ENCODE data around the gene IFT122.

The IFT122 gene

GRCh38 chr3:129500334-129500658, 60.3 kb downstream of the IFT122 start:
- no peak overlapping the region for H3K4me3 ChIP-seq (ENCODE audit: low read length)
- no peak for DNase-seq (ENCODE audit: low read depth)
- no peak for TF ChIP-seq CTCF (conservative IDR thresholded peaks at IDR 0.05; ENCODE audit: low read depth, low read length)

DNA sequence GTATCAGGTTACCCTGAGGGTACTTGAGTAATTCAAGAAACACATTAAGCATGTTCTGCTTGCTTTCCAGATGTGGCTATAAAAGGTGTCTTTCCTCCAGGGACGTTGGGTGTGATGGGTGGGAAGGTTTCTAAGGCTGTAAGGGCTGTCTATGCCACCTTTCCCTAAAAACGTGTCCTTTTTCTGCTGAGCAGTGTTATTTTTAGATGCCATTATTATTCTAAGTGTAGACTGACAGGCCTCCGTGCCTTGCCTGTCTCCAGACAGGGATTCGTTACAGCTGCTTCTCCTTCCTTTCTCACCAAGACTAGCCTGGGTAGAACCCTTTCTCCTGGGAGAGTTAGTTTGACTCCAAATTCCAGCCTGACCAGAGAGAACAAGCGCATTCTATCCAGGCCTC, 61.6 kb downstream of the IFT122 start:
- DNase-seq (ENCODE audit: low read depth): no peak
- H3K4me3 ChIP-seq (ENCODE audit: low read length): no peak overlapping the region
- no peak for TF ChIP-seq CTCF (conservative IDR thresholded peaks at IDR 0.05; ENCODE audit: low read depth, low read length)

- DNase-seq (ENCODE audit: low read depth): no peak
- H3K4me3 ChIP-seq (ENCODE audit: low read length): no peak overlapping the region
- no peak for TF ChIP-seq CTCF (conservative IDR thresholded peaks at IDR 0.05; ENCODE audit: low read depth, low read length)
Observed at GRCh38 chr3:129502641-129503408, 62.8 kb downstream of the IFT122 start.

- TF ChIP-seq CTCF (conservative IDR thresholded peaks at IDR 0.05; ENCODE audit: low read depth, low read length): no peak
- peak; percentile 77 for DNase-seq (ENCODE audit: low read depth)
- no peak overlapping the region for H3K4me3 ChIP-seq (ENCODE audit: low read length)
Observed at GRCh38 chr3:129503471-129504291, 63.7 kb downstream of the IFT122 start.

DNA sequence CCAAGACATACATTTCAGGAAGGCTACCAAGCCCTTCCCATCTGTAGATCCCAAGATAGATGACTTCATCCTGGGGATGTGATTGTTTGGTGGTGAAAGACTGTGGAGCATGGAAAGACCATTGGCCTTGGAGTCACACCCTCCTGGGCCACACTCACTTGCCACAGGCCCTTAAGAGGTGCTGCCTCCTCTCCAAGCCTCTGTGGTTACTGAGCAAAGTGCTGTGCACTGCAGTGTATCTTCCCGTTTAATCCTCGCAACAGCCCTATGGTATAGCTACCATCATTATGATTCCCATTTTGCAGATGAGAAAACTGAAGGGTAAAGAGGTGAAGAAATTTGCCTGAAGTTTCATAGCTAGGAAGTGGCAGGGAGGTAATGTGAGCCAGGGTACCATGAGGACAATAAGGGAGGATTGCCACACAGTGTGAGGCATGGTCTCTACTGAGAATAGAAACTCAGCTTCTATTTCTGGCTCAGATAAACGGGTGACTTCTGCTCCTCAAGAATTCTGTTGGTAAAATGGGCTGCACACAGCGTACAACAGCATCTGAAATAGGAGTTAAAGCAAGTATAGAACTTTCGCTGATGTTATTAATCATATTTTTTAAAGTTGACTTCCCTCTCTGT, 64.6 kb downstream of the IFT122 start:
- DNase-seq (ENCODE audit: low read depth): no peak
- no peak for TF ChIP-seq CTCF (conservative IDR thresholded peaks at IDR 0.05; ENCODE audit: low read depth, low read length)
- no peak overlapping the region for H3K4me3 ChIP-seq (ENCODE audit: low read length)

DNA sequence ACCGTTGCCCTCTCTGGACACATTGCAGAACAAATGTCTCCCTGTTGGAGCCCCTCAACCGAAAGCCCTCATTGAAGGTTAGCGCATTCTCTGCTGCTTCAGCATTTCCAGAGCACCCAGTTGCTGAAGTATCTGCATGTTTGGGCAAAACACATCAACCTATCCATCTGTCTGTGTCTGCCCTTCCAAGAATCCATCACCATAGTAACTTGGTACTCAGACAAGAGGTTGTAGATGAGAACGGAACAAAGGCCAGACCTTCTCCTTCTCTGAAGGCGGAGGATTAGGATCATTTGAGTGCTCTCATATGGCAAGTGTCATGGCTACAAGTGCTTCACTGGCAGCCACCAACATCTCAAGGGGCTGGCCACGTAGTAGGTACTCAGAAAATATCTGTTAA, 65.3 kb downstream of the IFT122 start:
- no peak for TF ChIP-seq CTCF (conservative IDR thresholded peaks at IDR 0.05; ENCODE audit: low read depth, low read length)

More for the DNA sequence above, 65.3 kb downstream of the IFT122 start:
- no peak for DNase-seq (ENCODE audit: low read depth)
- no peak overlapping the region for H3K4me3 ChIP-seq (ENCODE audit: low read length)

Measured in retinal pigment epithelial cell (primary cell).